ENCODE results near the gene CYTH1.

DNA sequence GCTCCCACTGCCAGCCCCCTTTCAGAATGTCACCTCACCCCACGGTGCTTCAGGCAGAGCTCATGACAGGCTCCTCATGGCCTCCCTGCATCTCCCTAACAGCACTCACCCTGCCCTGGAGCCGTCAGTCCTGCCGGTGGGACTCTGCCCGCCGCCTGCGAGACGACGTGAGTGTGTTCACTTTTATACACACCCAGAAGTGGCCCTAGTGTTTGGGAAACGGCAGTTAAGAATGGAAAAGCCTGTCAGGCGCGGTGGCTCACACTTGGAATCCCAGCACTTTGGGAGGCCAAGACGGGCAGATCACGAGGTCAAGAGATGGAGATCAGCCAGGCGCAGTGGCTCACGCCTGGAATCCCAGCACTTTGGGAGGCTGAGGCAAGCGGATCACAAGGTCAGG is 12.3 kb upstream of the CYTH1 start:
- TF ChIP-seq, protein P1, sequence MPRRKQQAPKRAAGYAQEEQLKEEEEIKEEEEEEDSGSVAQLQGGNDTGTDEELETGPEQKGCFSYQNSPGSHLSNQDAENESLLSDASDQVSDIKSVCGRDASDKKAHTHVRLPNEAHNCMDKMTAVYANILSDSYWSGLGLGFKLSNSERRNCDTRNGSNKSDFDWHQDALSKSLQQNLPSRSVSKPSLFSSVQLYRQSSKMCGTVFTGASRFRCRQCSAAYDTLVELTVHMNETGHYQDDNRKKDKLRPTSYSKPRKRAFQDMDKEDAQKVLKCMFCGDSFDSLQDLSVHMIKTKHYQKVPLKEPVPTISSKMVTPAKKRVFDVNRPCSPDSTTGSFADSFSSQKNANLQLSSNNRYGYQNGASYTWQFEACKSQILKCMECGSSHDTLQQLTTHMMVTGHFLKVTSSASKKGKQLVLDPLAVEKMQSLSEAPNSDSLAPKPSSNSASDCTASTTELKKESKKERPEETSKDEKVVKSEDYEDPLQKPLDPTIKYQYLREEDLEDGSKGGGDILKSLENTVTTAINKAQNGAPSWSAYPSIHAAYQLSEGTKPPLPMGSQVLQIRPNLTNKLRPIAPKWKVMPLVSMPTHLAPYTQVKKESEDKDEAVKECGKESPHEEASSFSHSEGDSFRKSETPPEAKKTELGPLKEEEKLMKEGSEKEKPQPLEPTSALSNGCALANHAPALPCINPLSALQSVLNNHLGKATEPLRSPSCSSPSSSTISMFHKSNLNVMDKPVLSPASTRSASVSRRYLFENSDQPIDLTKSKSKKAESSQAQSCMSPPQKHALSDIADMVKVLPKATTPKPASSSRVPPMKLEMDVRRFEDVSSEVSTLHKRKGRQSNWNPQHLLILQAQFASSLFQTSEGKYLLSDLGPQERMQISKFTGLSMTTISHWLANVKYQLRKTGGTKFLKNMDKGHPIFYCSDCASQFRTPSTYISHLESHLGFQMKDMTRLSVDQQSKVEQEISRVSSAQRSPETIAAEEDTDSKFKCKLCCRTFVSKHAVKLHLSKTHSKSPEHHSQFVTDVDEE (CRISPR knock-in tag; IDR thresholded peaks at IDR 0.05), result no peak
- TF ChIP-seq, protein P2, sequence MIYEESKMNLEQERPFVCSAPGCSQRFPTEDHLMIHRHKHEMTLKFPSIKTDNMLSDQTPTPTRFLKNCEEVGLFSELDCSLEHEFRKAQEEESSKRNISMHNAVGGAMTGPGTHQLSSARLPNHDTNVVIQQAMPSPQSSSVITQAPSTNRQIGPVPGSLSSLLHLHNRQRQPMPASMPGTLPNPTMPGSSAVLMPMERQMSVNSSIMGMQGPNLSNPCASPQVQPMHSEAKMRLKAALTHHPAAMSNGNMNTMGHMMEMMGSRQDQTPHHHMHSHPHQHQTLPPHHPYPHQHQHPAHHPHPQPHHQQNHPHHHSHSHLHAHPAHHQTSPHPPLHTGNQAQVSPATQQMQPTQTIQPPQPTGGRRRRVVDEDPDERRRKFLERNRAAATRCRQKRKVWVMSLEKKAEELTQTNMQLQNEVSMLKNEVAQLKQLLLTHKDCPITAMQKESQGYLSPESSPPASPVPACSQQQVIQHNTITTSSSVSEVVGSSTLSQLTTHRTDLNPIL (CRISPR knock-in tag; IDR thresholded peaks at IDR 0.05; ENCODE audit: low read depth), result no peak
- TF ChIP-seq ZNF565 (CRISPR knock-in tag; conservative IDR thresholded peaks at IDR 0.05; ENCODE audit: low read depth) (no peak), ZFP30 (CRISPR knock-in tag; IDR thresholded peaks at IDR 0.05) (no peak), ZFP3 (CRISPR knock-in tag; IDR thresholded peaks at IDR 0.05) (no peak)

Data from SK-N-SH treated with all-trans-retinoic acid at 6 μM for 48 hours (cell line).